Heart left ventricle (tissue), 13 donors: ENCODE measurements around the gene ZNF705A.

ENCODE experiments used
- POLR2A ChIP-seq, 2 donors: fragments of 450-650 bp; IDR thresholded peaks; one replicate each; pipeline ENCODE4 v1.6.1; 2017; ENCODE audit warnings: antibody characterized with exemption in 2 of 2, mild to moderate bottlenecking in 2 of 2, moderate library complexity in 2 of 2
- TF ChIP-seq, protein P1 (sequence below), 12 donors: fragments of 200-600 bp; sonication (generic) in 4 of 12; IDR thresholded peaks; one replicate each; pipeline versions ENCODE4 v1.5.0 to v1.8.0; 2018 to 2022; ENCODE audit warnings: antibody characterized with exemption in 12 of 12, mild to moderate bottlenecking in 5 of 12
- donor health status: ischemic (EF 13 %, LVEDD 7.1; RV severe dilation, severe dysfunction).
- donor health status: DM: no; HTN: yes; CAD: no.
- donor health status: DM: no; HTN: no; CAD: no.
- donor health status: ischemic (EF 25% LVEDD 6.9; RV normal size, moderate dysfunction).
- donor health status: ischemic (EF 25% LVEDD 5.7; RV mildly dilated, moderate dysfunction).
- donor health status: ischemic (EF 35%, LVEDD 5.7; RV mildly dilated, moderate dysfunction).
- donor health status: nonischemic (EF 11% LVEDD 7.7; RV severe dilation, severe dysfunction).
- donor health status: DM: yes; HTN: yes; CAD: no.
- donor health status: PGD.
- donor health status: ischemic (EF 29% LVEDD 5.4; RV normal size, mild dysfunction).
- donor health status: nonischemic (EF 23%, LVEDD 6.1; RV moderate dilation, normal function).

- TF ChIP-seq, protein P1, sequence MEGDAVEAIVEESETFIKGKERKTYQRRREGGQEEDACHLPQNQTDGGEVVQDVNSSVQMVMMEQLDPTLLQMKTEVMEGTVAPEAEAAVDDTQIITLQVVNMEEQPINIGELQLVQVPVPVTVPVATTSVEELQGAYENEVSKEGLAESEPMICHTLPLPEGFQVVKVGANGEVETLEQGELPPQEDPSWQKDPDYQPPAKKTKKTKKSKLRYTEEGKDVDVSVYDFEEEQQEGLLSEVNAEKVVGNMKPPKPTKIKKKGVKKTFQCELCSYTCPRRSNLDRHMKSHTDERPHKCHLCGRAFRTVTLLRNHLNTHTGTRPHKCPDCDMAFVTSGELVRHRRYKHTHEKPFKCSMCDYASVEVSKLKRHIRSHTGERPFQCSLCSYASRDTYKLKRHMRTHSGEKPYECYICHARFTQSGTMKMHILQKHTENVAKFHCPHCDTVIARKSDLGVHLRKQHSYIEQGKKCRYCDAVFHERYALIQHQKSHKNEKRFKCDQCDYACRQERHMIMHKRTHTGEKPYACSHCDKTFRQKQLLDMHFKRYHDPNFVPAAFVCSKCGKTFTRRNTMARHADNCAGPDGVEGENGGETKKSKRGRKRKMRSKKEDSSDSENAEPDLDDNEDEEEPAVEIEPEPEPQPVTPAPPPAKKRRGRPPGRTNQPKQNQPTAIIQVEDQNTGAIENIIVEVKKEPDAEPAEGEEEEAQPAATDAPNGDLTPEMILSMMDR (IDR thresholded peaks at IDR 0.05): no peak
- TF ChIP-seq POLR2A (IDR thresholded peaks at IDR 0.05): no peak
These were observed 29.7 kb upstream of the ZNF705A start for GRCh38 chr12:8127138-8127537.
